GM12878 (cell line): ENCODE results near the gene CNTRL. TPM values are rescaled to one million over a fixed set of nuclear protein-coding genes. Genes with fewer than 3 reads are reported as not detected.

ENCODE experiments used
- ATAC-seq: fragments of 200-7000 bp; cut with Tn5 transposase; 3 replicates; pipeline ENCODE4 v1.9.1; 2020; ENCODE audit warnings: mild to moderate bottlenecking, moderate library complexity
- BruUV-seq: library from RNA; stranded (reverse); fragments of 400-500 nt; replicated peaks from 2 replicates; lab custom pipeline; 2021; lab: Mats Ljungman, UMichigan
- CTCF ChIA-PET: fragments of 300-600 bp; sonication (Branson Sonifier 250); formaldehyde crosslinking; extraction: SDS; loops from one replicate; lab custom pipeline; 2021; ENCODE audit warnings: inconsistent platforms; lab: Yijun Ruan, JAX
- POLR2A ChIA-PET: fragments of 350-600 bp; formaldehyde crosslinking; extraction: SDS; loops from one replicate; lab custom pipeline; 2021; ENCODE audit warnings: inconsistent platforms; lab: Charles Lee
- RAD21 ChIA-PET: fragments of 300-600 bp; sonication (Branson Sonifier 250); formaldehyde crosslinking; loops from one replicate; lab custom pipeline; 2023; ENCODE audit warnings: antibody characterized with exemption; ENCODE audit not compliant: unreplicated experiment; lab: Charles Lee
- SMC1A ChIA-PET: fragments of 300-600 bp; sonication (Branson Sonifier 250); formaldehyde crosslinking; loops from one replicate; lab custom pipeline; 2023; ENCODE audit not compliant: unreplicated experiment, uncharacterized antibody; lab: Charles Lee
- DNase-seq: peaks from one replicate; pipeline ENCODE4 v3.0.0-alpha.2; 2011; ENCODE audit warnings: low read depth, low spot score
- FAIRE-seq: peaks from 3 replicates; lab custom pipeline; 2011; peaks lifted over from hg19 to GRCh38; lab: Jason Lieb, UNC
- H2AFZ ChIP-seq: 2 replicates; pipeline ENCODE4 v1.6.0; 2011; ENCODE audit warnings: low read depth, low read length, control low read depth; ENCODE audit not compliant: control insufficient read depth
- H3K27ac ChIP-seq: 2 replicates; pipeline ENCODE4 v1.5.1; 2011; ENCODE audit warnings: control low read depth; ENCODE audit not compliant: control insufficient read depth, insufficient read depth
- H3K27me3 ChIP-seq, 2 experiments: replicated peaks in 1 of 2; 2 replicates each; pipeline versions ENCODE4 v1.6.0 to v1.6.1; 2011; ENCODE audit warnings: low read length in 1 of 2; ENCODE audit not compliant: control insufficient read depth in 2 of 2, insufficient read depth in 2 of 2
- H3K36me3 ChIP-seq, 2 experiments: 2 replicates each; pipeline ENCODE4 v1.5.1; 2011; ENCODE audit warnings: low read length in 1 of 2; ENCODE audit not compliant: control insufficient read depth in 2 of 2, insufficient read depth in 2 of 2
- H3K4me1 ChIP-seq: 2 replicates; pipeline ENCODE4 v1.6.1; 2011; ENCODE audit warnings: mild to moderate bottlenecking, low read length, moderate library complexity, mixed read lengths; ENCODE audit not compliant: control insufficient read depth, insufficient read depth
- H3K4me2 ChIP-seq: 2 replicates; pipeline ENCODE4 v1.6.0; 2011; ENCODE audit warnings: control low read depth; ENCODE audit not compliant: control insufficient read depth, insufficient read depth
- H3K4me3 ChIP-seq: fragments of 200-600 bp; sonication (generic); 2 replicates; pipeline ENCODE4 v1.5.1; 2016
- H3K79me2 ChIP-seq: 2 replicates; pipeline ENCODE4 v1.6.0; 2011; ENCODE audit warnings: low read length; ENCODE audit not compliant: control insufficient read depth, insufficient read depth
- H3K9ac ChIP-seq: 2 replicates; pipeline ENCODE4 v1.8.0; 2011; ENCODE audit warnings: low read length, control low read depth, mixed read lengths; ENCODE audit not compliant: control insufficient read depth, insufficient read depth
- H3K9me3 ChIP-seq: replicated peaks from 3 replicates; pipeline ENCODE4 v1.5.1; 2011; ENCODE audit warnings: mild to moderate bottlenecking, low read length; ENCODE audit not compliant: control insufficient read depth, insufficient read depth
- H4K20me1 ChIP-seq: 2 replicates; pipeline ENCODE4 v1.6.0; 2011; ENCODE audit not compliant: control insufficient read depth, insufficient read depth
- CBX5 ChIP-seq: sonication (generic); IDR thresholded peaks from 2 replicates; pipeline ENCODE4 v1.6.1; 2016; ENCODE audit warnings: low read depth, moderate library complexity, mild to moderate bottlenecking, inconsistent platforms
- CEBPZ ChIP-seq: fragments of 150-350 bp; IDR thresholded peaks from 2 replicates; pipeline ENCODE4 v1.6.1; 2016; ENCODE audit warnings: low read depth, low read length
- EGR1 ChIP-seq, 2 experiments: IDR thresholded peaks; 1 replicate in 1 of 2; 2 replicates in 1 of 2; pipeline ENCODE4 v1.6.1; 2011 to 2012; ENCODE audit warnings: low read depth in 2 of 2, low read length in 2 of 2, borderline replicate concordance in 1 of 2, mild to moderate bottlenecking in 1 of 2, moderate library complexity in 1 of 2
- MXI1 ChIP-seq: fragments of 150-350 bp; IDR thresholded peaks from 2 replicates; pipeline ENCODE4 v1.6.1; 2011; ENCODE audit warnings: low read depth, mild to moderate bottlenecking, inconsistent platforms, low read length, improper control_type of control experiment
- NFIC ChIP-seq: IDR thresholded peaks from 2 replicates; pipeline ENCODE4 v1.6.1; 2012; ENCODE audit warnings: low read depth, mild to moderate bottlenecking, inconsistent platforms, low read length, moderate library complexity
- NFYB ChIP-seq: IDR thresholded peaks from 2 replicates; pipeline ENCODE4 v1.6.1; 2011; ENCODE audit warnings: low read depth, mild to moderate bottlenecking, low read length, improper control_type of control experiment, moderate library complexity; ENCODE audit not compliant: insufficient read depth
- PAX5 ChIP-seq: IDR thresholded peaks from 2 replicates; pipeline ENCODE4 v1.6.1; 2011; ENCODE audit warnings: low read depth, low read length, borderline replicate concordance
- TCF12 ChIP-seq: IDR thresholded peaks from 2 replicates; pipeline ENCODE4 v1.6.1; 2011; ENCODE audit warnings: low read depth, mild to moderate bottlenecking, low read length
- TCF3 ChIP-seq: IDR thresholded peaks from 2 replicates; pipeline ENCODE4 v1.6.1; 2012; ENCODE audit warnings: low read depth, mild to moderate bottlenecking, low read length, borderline replicate concordance; ENCODE audit not compliant: insufficient read depth
- ZNF24 ChIP-seq: fragments of 450-650 bp; IDR thresholded peaks from 2 replicates; pipeline ENCODE4 v1.6.1; 2017; ENCODE audit warnings: antibody characterized with exemption, mild to moderate bottlenecking
- ZNF592 ChIP-seq: fragments of 450-650 bp; IDR thresholded peaks from 2 replicates; pipeline ENCODE4 v1.6.1; 2017; ENCODE audit warnings: mild to moderate bottlenecking, moderate library complexity
- WGBS: methylation state at CpG from one replicate; pipeline ENCODE4 v1.1.6; 2016; ENCODE audit warnings: low lambda C conversion rate; ENCODE audit not compliant: insufficient replicate concordance, insufficient coverage; ENCODE audit errors: missing lambda C conversion rate; 5-methylcytosine and 5-hydroxymethylcytosine counted together
- in situ Hi-C: fragments of 300-500 bp; cut with MboI; formaldehyde crosslinking; loops from 9 replicates; pipeline ENCODE4 v1.14.3; 2018; ENCODE audit warnings: mixed read lengths
- intact Hi-C: fragments of 100-400 bp; cut with micrococcal nuclease; formaldehyde crosslinking; loops from one replicate; pipeline ENCODE4 v1.14.2; 2022; ENCODE audit not compliant: unreplicated experiment
- polyA plus RNA-seq, 11 experiments: library from polyadenylated mRNA; depleted of rRNA in 4 of 11; unstranded in 6 of 11; stranded (reverse) in 5 of 11; fragments of >200 nt; fragmentation: Nextera tagmentation in 4 of 11; fragmentation: Illumina TruSeq in 1 of 11; extraction: Ambion mirVana in 4 of 11; extraction: Trizol in 1 of 11; gene quantifications; 1 replicate in 1 of 11; 2 replicates in 10 of 11; pipeline versions ENCODE4 v1.2.1 to v1.2.3, GENCODE V29; 2011 to 2016; ENCODE audit warnings: inconsistent platforms in 2 of 11, missing spikeins in 2 of 11, low read depth in 1 of 11
- total RNA-seq, 4 experiments: library from RNA; depleted of rRNA in 3 of 4; stranded (reverse); fragments of >200 nt in 3 of 4; fragmentation: Illumina TruSeq in 1 of 4; extraction: Trizol in 1 of 4; gene quantifications; 2 replicates each; pipeline versions ENCODE4 v1.2.1 to v1.2.3, GENCODE V29; 2013 to 2021
- TF ChIP-seq, protein P1 (sequence below): fragments of 450-650 bp; IDR thresholded peaks from 2 replicates; pipeline ENCODE4 v1.6.1; 2017; ENCODE audit warnings: low read depth, mild to moderate bottlenecking, moderate library complexity

The CNTRL gene
- total and polyA plus RNA-seq, 10 of the 15 experiments (the other 5 are each of a cell fraction or from before 2014, with no cell fraction given) = 20.0 to 65.4 (median 38.8) TPM

DNA sequence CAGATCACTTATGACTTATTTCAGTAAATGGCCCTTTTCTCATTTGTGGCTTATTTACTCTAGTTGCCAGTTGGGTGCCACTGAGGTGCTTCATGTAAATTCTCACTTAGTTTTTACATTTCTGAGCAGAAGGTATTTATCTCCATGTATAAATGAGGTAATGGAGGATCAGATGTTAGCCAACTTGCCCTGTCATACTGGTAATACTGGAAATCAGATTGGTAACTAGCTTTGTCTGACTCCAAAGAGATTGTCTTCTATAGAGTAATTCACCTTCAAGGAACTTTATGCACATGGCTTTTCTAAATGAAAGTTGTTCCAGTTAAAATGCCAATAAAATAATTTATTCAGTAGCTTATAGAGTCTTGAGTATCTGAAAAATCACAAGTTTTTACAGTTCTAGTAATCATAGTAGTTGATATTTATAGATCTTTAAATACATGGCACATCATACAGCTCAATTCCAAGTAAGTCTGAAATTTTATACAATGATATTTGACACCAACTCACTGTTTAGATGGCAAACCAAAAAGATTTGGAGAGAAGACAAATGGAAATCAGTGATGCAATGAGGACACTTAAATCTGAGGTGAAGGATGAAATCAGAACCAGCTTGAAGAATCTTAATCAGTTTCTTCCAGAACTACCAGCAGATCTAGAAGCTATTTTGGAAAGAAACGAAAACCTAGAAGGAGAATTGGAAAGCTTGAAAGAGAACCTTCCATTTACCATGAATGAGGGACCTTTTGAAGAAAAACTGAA lies 98.2 kb downstream of the CNTRL start (continued):
- TF ChIP-seq NFIC = no peak
- no peak for TF ChIP-seq ZNF24
- no peak for TF ChIP-seq CEBPZ
- TF ChIP-seq, protein P1, sequence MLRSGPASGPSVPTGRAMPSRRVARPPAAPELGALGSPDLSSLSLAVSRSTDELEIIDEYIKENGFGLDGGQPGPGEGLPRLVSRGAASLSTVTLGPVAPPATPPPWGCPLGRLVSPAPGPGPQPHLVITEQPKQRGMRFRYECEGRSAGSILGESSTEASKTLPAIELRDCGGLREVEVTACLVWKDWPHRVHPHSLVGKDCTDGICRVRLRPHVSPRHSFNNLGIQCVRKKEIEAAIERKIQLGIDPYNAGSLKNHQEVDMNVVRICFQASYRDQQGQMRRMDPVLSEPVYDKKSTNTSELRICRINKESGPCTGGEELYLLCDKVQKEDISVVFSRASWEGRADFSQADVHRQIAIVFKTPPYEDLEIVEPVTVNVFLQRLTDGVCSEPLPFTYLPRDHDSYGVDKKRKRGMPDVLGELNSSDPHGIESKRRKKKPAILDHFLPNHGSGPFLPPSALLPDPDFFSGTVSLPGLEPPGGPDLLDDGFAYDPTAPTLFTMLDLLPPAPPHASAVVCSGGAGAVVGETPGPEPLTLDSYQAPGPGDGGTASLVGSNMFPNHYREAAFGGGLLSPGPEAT = no peak
- TF ChIP-seq, all 136 proteins: peak for 0

DNA sequence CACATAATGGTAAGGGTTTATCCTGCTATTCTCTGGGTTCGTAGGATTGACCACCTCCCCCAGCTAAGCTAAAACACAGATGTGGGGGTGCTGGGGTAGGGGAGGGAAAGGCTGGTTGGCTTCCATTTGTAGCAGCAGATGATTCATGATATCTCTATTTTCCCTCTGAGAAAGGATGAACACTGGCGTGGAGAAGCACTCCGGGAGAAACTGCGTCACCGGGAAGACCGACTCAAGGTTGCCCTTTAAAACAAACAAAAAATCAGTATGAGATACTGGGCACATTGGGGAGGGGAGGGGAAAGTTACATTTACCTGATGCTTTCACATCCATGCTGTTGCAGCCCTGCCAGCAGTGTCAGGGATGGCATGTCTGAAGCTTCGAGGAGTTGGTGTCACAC lies 98.7 kb downstream of the CNTRL start:
- H3K79me2 ChIP-seq = no peaks in the 10 kb centered on the region
- no peaks in the 10 kb centered on the region for H3K27me3 ChIP-seq
- FAIRE-seq (no peak), DNase-seq (no peak), ATAC-seq (no peak)
- RAD21 ChIA-PET = interaction anchor here (1.3 kb wide), 1 partner anchor 9 kb away, joined by 3 read pairs; no protein-coding TSS in a partner anchor
- H4K20me1 ChIP-seq = no peaks in the 10 kb centered on the region
- CTCF ChIA-PET = interaction anchor here (1.1 to 2.6 kb wide), 3 partner anchors 13 to 76 kb away, joined by 3 to 10 read pairs (median 3); no protein-coding TSS in a partner anchor
- H3K27ac ChIP-seq = no peak overlapping the region
- no peaks in the 10 kb centered on the region for H3K4me1 ChIP-seq
- peaks cover 21 to 43% of the 10 kb centered on the region in 2 experiments for H3K36me3 ChIP-seq
- H2AFZ ChIP-seq = no peak overlapping the region
- WGBS = 98% methylated on average over 7 of the region's 7 CpGs
- H3K4me3 ChIP-seq = no peak overlapping the region
- in situ Hi-C loops (no loop called here), intact Hi-C loops (no loop called here)
- no peak overlapping the region for H3K9ac ChIP-seq
- SMC1A ChIA-PET = interaction anchor here (1.2 to 1.6 kb wide), 2 partner anchors 12 to 52 kb away, joined by 4 read pairs; no protein-coding TSS in a partner anchor
- no peaks in the 10 kb centered on the region for H3K9me3 ChIP-seq
- no peak overlapping the region for H3K4me2 ChIP-seq
- BruUV-seq = no TSS peak
- POLR2A ChIA-PET = interaction anchor here (1.8 kb wide), 1 partner anchor 14 kb away, joined by 6 read pairs; no protein-coding TSS in a partner anchor
- no peak for TF ChIP-seq TCF12
- TF ChIP-seq TCF3 = no peak
- no peak for TF ChIP-seq CBX5
- TF ChIP-seq MXI1 = no peak
- no peak for TF ChIP-seq EGR1 (IDR thresholded peaks at IDR 0.05; ENCODE audit: borderline replicate concordance in 1 of 2, low read depth in 2 of 2, low read length in 2 of 2)
- TF ChIP-seq PAX5 = no peak
- no peak for TF ChIP-seq NFYB
- no peak for TF ChIP-seq ZNF592
